ENCODE results near the gene RFESD.

- TF ChIP-seq CTCF (IDR thresholded peaks at IDR 0.05; ENCODE audit: poor library complexity) (no peak), EZH2 (IDR thresholded peaks at IDR 0.05; ENCODE audit: borderline replicate concordance) (peak; percentile 89)
Measured at GRCh38 chr5:95619514-95620029, 27.0 kb upstream of the RFESD start.
